ENCODE measurements around the gene PREX1. TPM values are rescaled to one million over a fixed set of nuclear protein-coding genes. Genes with fewer than 3 reads are reported as not detected.

PREX1 gene
- total RNA-seq, 2 experiments from 2014 or later: 20.7 to 25.3 TPM

GRCh38 chr20:48708630-48709029, 119.2 kb downstream of the PREX1 start:
- no peak overlapping the region for H3K27ac ChIP-seq (ENCODE audit: low read depth, low read length, poor library complexity, severe bottlenecking)
- no peaks in the 10 kb centered on the region for H3K9me2 ChIP-seq (ENCODE audit: insufficient read depth, low read length)
- peaks cover 5% of the 10 kb centered on the region for H3K4me1 ChIP-seq (ENCODE audit: insufficient read depth, low read length, poor library complexity, severe bottlenecking)
- no peaks in the 10 kb centered on the region for H3K36me3 ChIP-seq (ENCODE audit: insufficient read depth, low read length)
- H3K4me3 ChIP-seq (ENCODE audit: low read depth, low read length, poor library complexity, severe bottlenecking): no peak overlapping the region
- intact Hi-C loops (cut with micrococcal nuclease; ENCODE audit: unreplicated experiment): no loop called here
- no peak overlapping the region for H3K4me2 ChIP-seq (ENCODE audit: low read length)
- no peaks in the 10 kb centered on the region for H4K20me1 ChIP-seq (ENCODE audit: insufficient read depth, low read length)
- no TSS peak for BruUV-seq (replicated peaks)
- TF ChIP-seq EZH2phosphoT487 (IDR thresholded peaks at IDR 0.05; ENCODE audit: borderline replicate concordance, low read depth, low read length): no peak
- no peak for TF ChIP-seq CTCF (conservative IDR thresholded peaks at IDR 0.05; ENCODE audit: low read length)
- H2AFZ ChIP-seq (ENCODE audit: low read length): no peak overlapping the region
- H3K9me3 ChIP-seq (ENCODE audit: low read length): no peaks in the 10 kb centered on the region
- DNase-seq (ENCODE audit: low spot score): no peak
- no peaks in the 10 kb centered on the region for H3K79me2 ChIP-seq (ENCODE audit: insufficient read depth, low read depth, low read length)
- ChIA-PET CTCF (ENCODE audit: unreplicated experiment) (no interaction called here), POLR2A (no interaction called here)

- no peak for TF ChIP-seq CTCF (conservative IDR thresholded peaks at IDR 0.05; ENCODE audit: low read length)
- TF ChIP-seq EZH2phosphoT487 (IDR thresholded peaks at IDR 0.05; ENCODE audit: borderline replicate concordance, low read depth, low read length): no peak
- no peak overlapping the region for H2AFZ ChIP-seq (ENCODE audit: low read length)
- no peaks in the 10 kb centered on the region for H3K79me2 ChIP-seq (ENCODE audit: insufficient read depth, low read depth, low read length)
- H3K9me2 ChIP-seq (ENCODE audit: insufficient read depth, low read length): no peaks in the 10 kb centered on the region
- no peak overlapping the region for H3K4me2 ChIP-seq (ENCODE audit: low read length)
- H3K36me3 ChIP-seq (ENCODE audit: insufficient read depth, low read length): no peaks in the 10 kb centered on the region
- no peaks in the 10 kb centered on the region for H3K9me3 ChIP-seq (ENCODE audit: low read length)
- BruUV-seq (replicated peaks): no TSS peak
- no peaks in the 10 kb centered on the region for H4K20me1 ChIP-seq (ENCODE audit: insufficient read depth, low read length)
- no peak overlapping the region for H3K4me3 ChIP-seq (ENCODE audit: low read depth, low read length, poor library complexity, severe bottlenecking)
- H3K4me1 ChIP-seq (ENCODE audit: insufficient read depth, low read length, poor library complexity, severe bottlenecking): peaks cover 5% of the 10 kb centered on the region
- POLR2A ChIA-PET: no interaction called here
- intact Hi-C loops (cut with micrococcal nuclease; ENCODE audit: unreplicated experiment): no loop called here
- CTCF ChIA-PET (ENCODE audit: unreplicated experiment): no interaction called here
- no peak for DNase-seq (ENCODE audit: low spot score)
- H3K27ac ChIP-seq (ENCODE audit: low read depth, low read length, poor library complexity, severe bottlenecking): no peak overlapping the region
Measured at GRCh38 chr20:48708116-48708515, 119.7 kb downstream of the PREX1 start.

- no peaks in the 10 kb centered on the region for H3K79me2 ChIP-seq (ENCODE audit: insufficient read depth, low read depth, low read length)
- H3K4me1 ChIP-seq (ENCODE audit: insufficient read depth, low read length, poor library complexity, severe bottlenecking): no peaks in the 10 kb centered on the region
- H3K9me3 ChIP-seq (ENCODE audit: low read length): no peaks in the 10 kb centered on the region
- ChIA-PET POLR2A (no interaction called here), CTCF (ENCODE audit: unreplicated experiment) (interaction anchor here (0.6 kb wide), 1 partner anchor 1313 kb away, joined by 3 read pairs; no protein-coding TSS in a partner anchor)
- TF ChIP-seq EZH2phosphoT487 (IDR thresholded peaks at IDR 0.05; ENCODE audit: borderline replicate concordance, low read depth, low read length): no peak
- peak; percentile 30; the same call in 1 of the 2 replicates for TF ChIP-seq CTCF (conservative IDR thresholded peaks at IDR 0.05; ENCODE audit: low read length)
- H2AFZ ChIP-seq (ENCODE audit: low read length): no peak overlapping the region
- H3K4me3 ChIP-seq (ENCODE audit: low read depth, low read length, poor library complexity, severe bottlenecking): no peak overlapping the region
- H3K9me2 ChIP-seq (ENCODE audit: insufficient read depth, low read length): no peaks in the 10 kb centered on the region
- H3K36me3 ChIP-seq (ENCODE audit: insufficient read depth, low read length): no peaks in the 10 kb centered on the region
- no peaks in the 10 kb centered on the region for H4K20me1 ChIP-seq (ENCODE audit: insufficient read depth, low read length)
- no peak overlapping the region for H3K27ac ChIP-seq (ENCODE audit: low read depth, low read length, poor library complexity, severe bottlenecking)
- no TSS peak for BruUV-seq (replicated peaks)
- DNase-seq (ENCODE audit: low spot score): no peak
- H3K4me2 ChIP-seq (ENCODE audit: low read length): no peak overlapping the region
- intact Hi-C loops (cut with micrococcal nuclease; ENCODE audit: unreplicated experiment): no loop called here
Measured at GRCh38 chr20:48706710-48707365, 121.0 kb downstream of the PREX1 start.

Data from OCI-LY7 (cell line).